SKM-1 (cell line): ENCODE data around the gene TBXA2R.

Experiments used
- DNase-seq: peaks from one replicate; lab custom pipeline; 2025; ENCODE audit not compliant: unreplicated experiment; lab: John Stamatoyannopoulos, UW

Gene TBXA2R

DNA sequence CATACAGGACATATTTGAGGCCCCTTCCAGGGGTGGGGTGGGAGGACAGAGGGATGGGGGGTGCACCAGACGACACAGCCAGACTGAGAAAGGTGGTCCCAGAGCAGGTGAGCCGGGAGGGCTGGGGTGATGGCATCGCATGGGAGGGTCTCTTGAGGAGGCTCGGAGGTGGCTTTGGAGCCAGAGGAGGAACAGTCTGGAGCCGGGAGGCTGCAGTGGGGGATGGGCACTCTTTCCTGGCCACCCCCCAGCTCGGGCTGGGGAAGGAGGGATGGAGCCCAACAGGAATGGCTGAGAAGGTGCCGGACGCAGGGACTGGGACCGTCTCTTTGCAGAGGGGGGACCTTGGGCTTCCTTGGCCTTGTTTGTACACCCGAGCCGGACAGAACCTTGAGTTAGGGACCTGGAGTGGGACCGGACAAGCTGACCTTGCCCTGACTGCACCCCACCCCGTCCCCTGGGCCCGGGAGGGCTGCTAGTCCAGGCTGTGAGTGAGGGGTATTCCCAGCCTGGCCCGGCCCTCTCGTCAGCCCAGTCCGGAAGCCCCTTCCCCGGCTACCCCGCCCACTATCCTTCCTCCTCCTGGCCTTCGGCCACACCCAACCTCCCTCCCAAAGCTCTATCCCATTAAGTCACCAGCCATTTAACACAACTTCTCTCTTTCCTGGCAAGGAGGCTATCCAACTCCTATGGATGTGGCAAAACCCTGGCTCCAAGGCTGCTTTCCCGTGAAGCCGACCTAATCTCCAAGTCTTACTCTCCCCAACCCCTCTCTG lies 816 bp upstream of the TBXA2R start:
- DNase-seq = no peak

- no peak for DNase-seq
Observed at GRCh38 chr19:3606174-3606689, 443 bp downstream of the TBXA2R start.

DNA sequence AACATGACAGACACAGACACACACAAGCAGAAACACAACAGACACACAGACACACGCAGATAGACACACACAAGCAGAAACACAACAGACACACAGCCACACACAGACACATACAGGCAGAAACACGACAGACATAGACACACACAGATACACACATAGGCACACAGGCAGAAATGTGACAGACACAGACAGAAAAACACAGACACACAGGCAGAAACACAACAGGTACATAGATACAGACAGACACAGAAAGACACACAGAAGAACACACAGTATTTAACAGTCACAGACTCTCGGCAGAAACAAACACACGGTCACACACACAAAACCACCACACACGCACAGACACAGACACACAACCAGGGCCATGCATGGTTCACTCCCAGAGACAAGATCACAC lies 905 bp downstream of the TBXA2R start:
- no peak for DNase-seq

DNA sequence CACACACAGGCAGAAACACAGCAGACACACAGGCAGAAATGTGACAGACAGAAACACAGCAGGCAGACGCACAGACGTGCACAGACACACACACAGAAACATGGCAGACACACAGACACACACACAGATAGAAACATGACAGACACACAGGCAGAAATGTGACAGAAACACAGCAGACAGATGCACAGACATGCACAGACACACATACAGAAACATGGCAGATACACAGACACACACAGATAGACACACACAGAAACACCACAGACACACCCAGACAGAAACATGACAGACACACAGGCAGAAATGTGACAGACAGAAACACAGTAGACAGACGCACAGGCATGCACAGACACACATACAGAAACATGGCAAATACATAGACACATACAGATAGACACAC lies 1.3 kb downstream of the TBXA2R start:
- DNase-seq = no peak

DNA sequence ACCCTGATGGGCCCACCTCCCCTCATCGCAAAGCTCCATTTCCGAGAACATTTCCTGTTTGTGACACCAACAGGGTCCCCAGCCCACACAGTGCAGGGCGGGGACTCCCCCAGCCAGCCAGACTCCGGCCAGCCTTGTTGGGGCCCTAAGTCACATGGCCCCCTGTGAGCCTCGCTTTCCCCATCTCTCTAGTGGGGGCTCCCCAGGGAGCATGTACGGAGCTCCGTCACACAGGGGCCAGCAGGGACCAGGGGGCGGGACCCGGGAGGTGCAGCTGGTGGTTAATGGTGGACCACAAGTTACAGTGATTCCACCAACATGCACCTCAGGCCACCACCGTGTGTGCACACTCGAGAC lies 1.7 kb downstream of the TBXA2R start:
- no peak for DNase-seq

DNA sequence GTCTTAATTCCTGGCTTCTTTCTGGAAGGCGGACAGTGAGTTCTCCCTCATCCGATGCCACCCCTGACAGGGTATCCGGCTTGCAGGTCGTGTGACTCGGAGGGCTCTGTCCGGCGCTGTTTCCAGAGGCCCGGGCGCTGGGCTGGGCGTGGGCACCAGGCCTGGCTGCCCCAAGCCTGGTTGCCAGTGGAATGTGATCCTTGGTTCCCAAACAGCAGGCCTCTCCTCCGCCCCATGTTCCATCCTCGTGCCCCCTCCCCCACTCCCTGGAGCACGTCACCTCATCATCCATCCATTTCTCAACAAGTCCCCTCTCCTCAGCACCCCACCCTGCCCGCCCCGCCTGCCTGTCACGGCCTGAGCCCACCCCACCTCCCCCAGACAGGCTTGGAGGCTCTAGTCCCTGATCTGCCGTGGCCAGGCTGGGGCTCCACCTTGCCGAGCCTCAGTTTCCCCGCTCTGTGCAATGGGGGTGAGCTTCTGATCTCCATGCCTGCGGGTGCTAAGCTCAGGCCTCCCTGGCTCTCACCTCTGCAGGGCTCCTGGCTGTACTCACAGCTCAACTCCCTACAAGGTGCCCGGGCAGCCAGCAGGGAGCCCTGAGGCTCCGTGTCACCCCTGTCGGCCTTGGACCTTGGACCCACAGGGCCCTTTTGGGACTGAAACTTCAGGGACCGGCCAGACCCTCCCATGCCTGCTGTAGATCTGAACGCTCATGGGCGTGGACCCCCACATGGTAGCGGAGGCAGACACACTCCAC lies 2.3 kb downstream of the TBXA2R start:
- DNase-seq = no peak

GRCh38 chr19:3603121-3603811 lies 3.4 kb downstream of the TBXA2R start:
- DNase-seq = no peak

- no peak for DNase-seq
Observed at GRCh38 chr19:3601021-3601420, 5.7 kb downstream of the TBXA2R start.

DNA sequence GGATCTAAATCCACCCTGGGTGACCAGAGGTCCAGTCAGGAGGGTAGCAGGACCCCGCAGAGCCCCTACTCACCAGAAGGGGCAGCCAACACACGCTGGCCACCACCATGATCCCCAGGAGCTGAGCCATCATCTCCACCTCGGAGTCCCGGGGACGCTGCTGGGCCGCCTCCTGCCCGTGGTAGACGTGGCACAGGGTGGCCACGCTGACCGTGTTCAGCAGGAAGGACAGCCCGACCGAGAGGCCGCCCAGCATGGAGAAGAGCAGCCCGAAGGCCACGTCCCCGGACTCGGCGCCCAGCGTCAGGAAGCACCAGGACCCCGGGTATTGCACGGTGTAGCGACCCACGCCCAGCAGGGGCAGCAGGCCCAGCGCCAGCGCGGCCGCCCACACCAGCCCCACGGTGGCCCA lies 6.9 kb downstream of the TBXA2R start:
- DNase-seq = no peak

DNA sequence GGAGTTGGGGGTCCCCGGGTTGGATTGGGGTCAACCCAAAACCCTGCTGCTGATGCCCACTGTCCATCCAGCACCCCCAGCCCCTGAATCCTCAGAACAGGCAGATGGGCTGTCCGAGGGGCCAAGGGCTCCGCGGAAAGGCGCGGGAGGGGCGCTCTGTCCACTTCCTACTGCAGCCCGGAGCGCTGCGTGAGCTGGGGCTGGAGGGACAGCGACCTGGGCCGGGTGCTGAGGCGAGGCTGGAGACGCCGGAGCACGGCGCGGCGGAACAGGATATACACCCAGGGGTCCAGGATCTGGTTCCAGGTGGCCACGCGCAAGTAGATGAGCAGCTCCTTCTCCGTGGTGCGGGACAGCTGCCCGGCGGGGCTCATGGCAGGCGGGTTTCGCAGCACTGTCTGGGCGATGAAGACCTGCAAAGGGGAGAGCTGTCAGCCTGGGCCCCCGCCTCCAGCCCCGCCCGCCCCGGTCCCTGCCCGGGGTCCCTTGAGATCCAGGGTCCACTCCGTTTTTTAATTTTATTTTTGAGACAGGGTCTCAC lies 11.1 kb downstream of the TBXA2R start:
- no peak for DNase-seq

GRCh38 chr19:3593156-3593555 lies 13.5 kb downstream of the TBXA2R start:
- no peak for DNase-seq

- DNase-seq = no peak
Observed at GRCh38 chr19:3591876-3592613, 14.6 kb downstream of the TBXA2R start.

GRCh38 chr19:3590991-3591659 lies 15.6 kb downstream of the TBXA2R start:
- DNase-seq = no peak

DNA sequence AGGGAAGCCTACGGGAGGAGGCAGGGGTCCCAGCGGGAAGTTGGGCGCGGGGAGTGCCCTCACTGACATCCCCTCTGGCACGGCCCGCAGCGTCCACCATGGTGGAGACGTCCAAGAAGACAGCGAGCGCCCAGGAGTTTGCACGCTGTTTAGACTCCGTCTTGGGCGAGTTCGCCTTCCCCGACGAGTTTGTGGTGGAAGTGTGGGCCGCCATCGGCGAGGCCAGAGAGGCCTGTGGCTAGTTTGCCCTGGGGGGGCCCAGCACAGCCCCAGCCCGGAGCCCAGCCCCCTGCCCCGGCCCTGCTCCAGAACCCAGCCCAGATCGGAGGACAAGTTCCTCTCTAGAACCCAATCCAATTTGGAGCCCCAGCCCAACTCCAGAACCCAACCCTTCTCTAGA lies 16.7 kb downstream of the TBXA2R start:
- DNase-seq = no peak

DNA sequence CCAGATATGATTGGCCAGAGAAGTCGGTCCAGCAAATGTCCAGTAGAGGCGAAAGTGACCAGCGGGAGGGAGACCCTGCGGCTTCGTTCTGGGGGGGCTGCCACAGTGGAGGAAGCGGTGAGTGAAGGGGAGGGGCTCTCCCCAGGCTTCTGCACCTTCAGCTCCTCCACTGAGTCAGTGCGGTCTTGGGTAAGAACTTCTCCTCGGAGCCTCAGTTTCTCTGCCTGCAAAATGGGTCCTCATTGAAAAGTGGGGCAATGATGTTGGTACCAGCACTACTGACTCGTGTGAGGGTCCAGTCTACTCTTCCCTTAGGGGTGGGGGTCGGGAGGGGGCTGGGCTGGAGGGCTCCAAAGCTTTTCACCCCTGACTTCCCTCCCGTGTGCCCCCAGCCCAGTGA lies 17.2 kb downstream of the TBXA2R start:
- no peak for DNase-seq

- DNase-seq = no peak
Observed at GRCh38 chr19:3586707-3587346, 19.8 kb downstream of the TBXA2R start.

GRCh38 chr19:3586127-3586626 lies 20.5 kb downstream of the TBXA2R start:
- DNase-seq = no peak

DNA sequence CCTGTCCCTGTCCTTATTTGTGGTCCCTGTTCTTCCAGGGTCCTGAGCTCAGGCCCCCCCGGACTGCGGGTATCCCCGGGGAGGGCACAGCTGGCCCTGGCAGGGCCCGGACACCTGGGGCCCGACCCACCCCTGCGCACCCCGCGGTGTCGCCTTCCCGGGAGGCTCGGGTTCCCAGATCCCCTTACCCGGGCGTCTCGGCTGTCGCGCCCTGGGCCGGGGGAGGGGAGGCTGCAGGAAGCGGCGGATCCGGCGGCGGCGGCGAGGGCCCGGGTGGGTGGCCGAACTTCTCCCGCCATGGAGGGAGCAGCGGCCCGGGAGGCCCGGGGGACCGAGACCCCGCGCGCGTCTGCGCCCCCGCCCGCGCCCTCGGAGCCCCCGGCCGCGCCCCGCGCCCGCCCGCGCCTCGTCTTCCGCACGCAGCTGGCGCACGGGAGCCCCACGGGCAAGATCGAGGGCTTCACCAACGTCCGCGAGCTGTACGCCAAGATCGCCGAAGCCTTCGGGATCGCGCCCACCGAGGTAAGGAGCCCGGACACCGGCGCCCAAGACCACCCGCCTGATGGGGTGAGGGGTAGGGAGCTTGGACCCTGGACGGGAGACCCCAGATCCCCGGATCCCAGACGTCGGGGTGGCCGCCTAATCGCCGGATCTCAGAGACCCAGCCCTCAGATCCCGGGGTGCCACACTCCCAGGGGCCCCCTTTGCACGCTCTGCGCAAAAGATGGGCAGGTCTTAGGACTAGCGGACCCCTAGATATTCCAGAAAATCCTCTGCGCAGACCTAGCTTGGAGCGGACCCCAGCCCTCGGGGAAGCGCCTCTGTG lies 21.2 kb downstream of the TBXA2R start, which contains the start of gene GIPC3:
GIPC3 (plus strand) TSS at position 178 of the 826 bp plus-strand sequence; CDS start at position 298, 120 bp downstream.
- DNase-seq = no peak
